Stimulated activated CD4-positive, alpha-beta T cell treated with anti-CD3 and anti-CD28 coated beads, TNF-alpha, amount 100 ng/mL, for 4 hours (primary cell): ENCODE measurements around the gene PDE4A.
A peak's percentile ranks its signal among the peaks of the same experiment; 100 is the strongest.
"Not testable (repeated sequence)": the region's sequence is repeated elsewhere in the genome, so short reads cannot be mapped to it uniquely, and the experiment has no call there.

ENCODE experiments used
- DNase-seq, 3 experiments: peaks; one replicate each; pipeline ENCODE4 v3.0.0-alpha.2; 2020; ENCODE audit warnings: low read depth in 3 of 3

The PDE4A gene

GRCh38 chr19:10462042-10462441 is 41.7 kb downstream of the PDE4A start:
- not testable (repeated sequence) for DNase-seq

DNA sequence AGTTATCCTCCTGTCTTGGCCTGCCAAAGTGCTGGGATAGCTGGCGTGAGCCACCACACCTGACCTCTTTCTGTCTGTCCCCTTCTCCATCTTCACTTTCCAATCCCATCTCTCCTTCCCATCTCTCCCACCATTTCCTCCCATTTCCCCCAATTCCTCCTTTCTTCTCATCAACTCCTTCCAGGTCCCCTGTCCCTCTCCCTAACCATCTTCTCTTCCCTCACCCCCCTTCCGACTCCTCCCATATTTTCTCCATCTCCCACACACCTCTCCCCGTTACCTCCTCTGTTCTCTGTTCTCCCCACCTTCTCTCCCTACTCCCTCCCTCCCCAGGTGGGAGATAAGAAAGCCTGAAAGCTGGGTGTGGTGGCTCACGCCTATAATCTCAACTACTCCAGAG is 42.2 kb downstream of the PDE4A start:
- no peak for DNase-seq

GRCh38 chr19:10464456-10464855 is 44.1 kb downstream of the PDE4A start:
- DNase-seq: no peak

GRCh38 chr19:10467104-10467706 is 46.9 kb downstream of the PDE4A start:
- no peak for DNase-seq

GRCh38 chr19:10468133-10468532 is 47.8 kb downstream of the PDE4A start:
- DNase-seq: no peak

DNA sequence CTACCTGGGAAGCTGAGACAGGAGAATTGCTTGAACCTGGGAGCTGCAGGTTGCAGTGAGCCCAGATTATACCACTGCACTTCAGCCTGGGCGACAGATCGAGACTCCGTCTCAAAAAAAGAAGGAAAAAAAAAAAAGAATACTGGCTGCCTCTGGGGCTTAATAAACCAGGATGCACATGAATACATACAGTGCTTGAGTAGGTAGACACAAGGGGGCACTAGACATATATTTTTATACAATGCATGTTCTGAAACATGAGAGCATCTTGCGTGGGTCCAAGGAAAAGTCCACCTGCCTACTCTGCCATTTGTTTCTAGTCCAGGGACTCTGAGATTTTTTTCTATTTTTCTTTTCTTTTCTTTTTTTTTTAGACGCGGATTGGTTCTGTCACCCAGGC is 51.6 kb downstream of the PDE4A start:
- DNase-seq: no peak

DNA sequence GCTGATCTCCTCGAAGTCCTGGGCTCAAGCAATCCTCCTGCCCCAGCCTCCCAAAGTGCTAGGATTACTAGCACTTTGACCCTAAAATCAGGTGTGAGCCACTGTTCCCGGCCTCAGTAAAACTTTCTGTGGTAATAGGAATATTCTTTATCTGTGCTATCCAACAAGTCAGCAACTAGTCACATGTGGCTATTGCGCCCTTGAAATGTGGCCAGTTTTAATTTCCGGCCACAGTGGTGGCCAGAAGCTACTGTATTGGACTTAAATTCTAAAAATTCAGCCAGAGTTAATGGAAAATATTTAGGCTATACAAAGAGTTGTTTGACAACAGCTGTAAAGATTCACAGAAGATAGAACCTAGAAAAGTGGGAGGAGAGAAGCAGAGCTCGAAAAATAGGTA is 52.9 kb downstream of the PDE4A start:
- DNase-seq: no peak

DNA sequence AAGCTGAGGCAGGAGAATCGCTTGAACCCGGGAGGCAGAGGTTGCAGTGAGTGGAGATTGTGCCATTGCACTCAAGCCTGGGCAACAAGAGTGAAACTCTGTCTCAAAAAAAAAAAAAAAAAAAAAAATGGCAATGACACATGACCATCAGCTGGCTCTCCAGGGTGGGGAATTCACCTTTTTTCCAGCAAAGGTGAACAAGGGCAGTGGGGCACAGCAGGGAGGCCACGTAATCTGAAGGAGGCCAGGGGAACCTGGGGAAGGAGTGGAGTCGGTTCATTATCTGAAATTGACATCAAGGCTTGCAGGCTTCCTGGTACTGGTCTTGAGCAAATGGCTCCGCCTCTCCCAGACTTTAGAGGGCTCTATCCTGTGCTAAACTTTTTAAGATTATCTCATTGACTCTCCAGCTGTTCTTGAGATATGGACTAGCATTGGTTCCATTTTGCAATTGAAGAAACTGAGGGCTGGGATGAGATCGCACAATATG is 54.7 kb downstream of the PDE4A start:
- DNase-seq: no peak

- DNase-seq: no peak
Observed at GRCh38 chr19:10478476-10478875, 58.1 kb downstream of the PDE4A start.

DNA sequence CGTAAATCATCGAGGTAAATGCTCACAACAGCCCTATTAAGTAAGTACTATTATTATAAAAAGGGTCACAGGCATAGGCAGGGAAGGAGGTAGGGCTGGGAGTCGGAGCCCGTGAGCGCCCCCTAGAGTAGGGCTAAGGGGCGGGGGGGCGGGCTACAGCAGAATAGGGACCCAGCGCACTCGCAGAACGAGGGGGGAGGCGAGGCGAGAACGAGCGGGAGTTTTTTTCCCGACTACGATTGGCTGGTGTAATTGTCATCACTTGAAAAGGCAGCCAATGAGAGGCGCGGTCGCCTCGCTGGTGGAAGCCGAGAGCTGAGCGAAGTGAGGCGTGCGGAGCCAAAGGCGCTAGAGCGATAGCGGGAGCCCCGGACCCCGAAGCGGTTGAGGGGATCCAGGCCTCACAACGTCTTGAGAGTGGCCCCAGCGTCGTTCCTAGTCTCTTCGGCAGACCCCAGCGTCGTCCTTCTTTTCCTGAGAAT is 58.6 kb downstream of the PDE4A start:
- peak; percentile 67 to 85 (median 80) for DNase-seq

GRCh38 chr19:10486551-10486950 is 66.2 kb downstream of the PDE4A start:
- no peak for DNase-seq

DNA sequence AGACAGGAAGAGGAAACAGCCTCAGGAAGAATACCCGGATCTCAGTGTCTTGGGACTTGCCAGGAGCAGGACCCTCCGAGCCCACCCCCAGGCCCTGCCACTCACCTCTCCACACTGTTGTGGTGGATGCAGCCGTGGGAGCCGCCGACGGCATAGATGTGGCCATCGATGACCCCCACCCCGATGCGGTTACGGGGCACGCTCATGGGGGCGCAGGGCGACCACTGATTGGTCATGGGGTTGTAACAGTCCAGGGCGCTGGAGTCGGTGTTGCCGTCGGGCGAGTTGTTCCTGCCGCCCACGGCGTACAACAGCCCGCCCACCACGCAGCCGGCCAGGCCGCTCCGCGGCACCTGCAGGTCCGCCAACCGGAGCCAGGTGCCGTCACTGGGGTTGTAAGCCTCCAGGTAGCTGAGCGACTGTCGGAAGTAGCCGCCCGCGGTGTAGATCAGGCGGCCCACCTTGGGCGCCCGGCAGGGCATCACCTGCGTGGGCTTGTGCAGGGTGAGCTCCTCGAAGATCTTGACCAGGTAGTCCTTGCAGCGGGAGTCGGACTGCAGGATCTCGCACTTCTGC is 71.2 kb downstream of the PDE4A start:
- DNase-seq: no peak

- no peak for DNase-seq
Observed at GRCh38 chr19:10497371-10497770, 77.0 kb downstream of the PDE4A start.

DNA sequence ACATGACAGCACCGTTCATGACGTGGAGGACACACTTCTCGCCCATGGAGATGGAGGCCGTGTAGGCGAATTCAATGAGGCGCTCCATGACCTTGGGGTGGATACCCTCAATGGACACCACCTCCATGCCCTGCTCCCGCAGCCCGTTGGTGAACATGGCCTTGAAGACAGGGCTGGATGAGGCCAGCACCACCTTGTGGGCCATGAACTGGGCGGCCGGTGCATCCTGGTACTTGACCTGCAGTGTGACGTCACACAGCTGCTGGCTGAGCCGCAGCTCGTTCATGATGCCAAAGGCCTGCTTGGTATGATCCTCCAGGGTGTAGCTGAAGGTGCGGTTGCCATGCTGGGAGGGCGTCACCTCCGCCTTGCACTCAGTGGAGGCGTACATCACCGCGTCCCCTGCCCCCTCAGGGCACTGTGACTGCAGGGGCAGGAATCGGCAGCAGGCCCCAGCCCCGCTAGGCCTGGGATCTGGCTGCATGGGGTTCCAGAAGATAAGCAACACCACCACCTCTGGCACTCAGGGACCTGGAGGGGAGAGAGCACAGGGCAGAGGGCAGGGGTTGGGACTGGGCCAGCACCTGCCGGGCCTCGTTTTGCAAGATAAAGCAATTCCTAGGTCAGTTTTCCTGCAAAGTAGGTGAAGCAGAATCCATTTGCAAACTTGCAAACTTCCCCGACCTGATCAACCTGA is 79.4 kb downstream of the PDE4A start:
- DNase-seq: no peak

DNA sequence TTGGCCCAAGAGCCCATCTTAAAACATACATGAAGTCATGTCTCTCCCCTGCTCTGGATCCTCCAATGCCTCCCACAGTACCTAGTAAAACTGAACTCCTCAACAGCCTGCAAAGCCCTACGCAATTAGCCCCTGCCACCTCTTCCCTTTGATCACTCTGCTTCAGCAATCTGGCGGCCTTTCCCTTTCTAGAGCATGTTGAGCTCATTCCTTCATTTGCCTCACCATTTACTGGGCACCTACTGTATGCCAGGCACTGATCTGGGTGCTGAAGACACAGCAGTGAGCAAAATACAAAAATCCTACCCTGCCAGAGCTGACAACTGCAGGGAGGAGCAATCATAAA is 79.9 kb downstream of the PDE4A start:
- no peak for DNase-seq

GRCh38 chr19:10501971-10502523 is 81.7 kb downstream of the PDE4A start:
- DNase-seq: peak; percentile 12 to 47 (median 15)

GRCh38 chr19:10502524-10503001 is 82.2 kb downstream of the PDE4A start:
- peak; percentile 81 to 82 (median 81) for DNase-seq

GRCh38 chr19:10503002-10503789 is 82.9 kb downstream of the PDE4A start, which contains the start of gene KEAP1:
TSS of gene KEAP1 (minus strand) at chr19:10503356. CDS start at chr19:10500033, 3,323 bp downstream.
- DNase-seq: peak in 1 of 3 experiments; percentile 30

- DNase-seq: peak; percentile 65 to 74 (median 66)
Observed at GRCh38 chr19:10505583-10506229, 85.4 kb downstream of the PDE4A start.

- no peak for DNase-seq
Observed at GRCh38 chr19:10508036-10508435, 87.7 kb downstream of the PDE4A start.

DNA sequence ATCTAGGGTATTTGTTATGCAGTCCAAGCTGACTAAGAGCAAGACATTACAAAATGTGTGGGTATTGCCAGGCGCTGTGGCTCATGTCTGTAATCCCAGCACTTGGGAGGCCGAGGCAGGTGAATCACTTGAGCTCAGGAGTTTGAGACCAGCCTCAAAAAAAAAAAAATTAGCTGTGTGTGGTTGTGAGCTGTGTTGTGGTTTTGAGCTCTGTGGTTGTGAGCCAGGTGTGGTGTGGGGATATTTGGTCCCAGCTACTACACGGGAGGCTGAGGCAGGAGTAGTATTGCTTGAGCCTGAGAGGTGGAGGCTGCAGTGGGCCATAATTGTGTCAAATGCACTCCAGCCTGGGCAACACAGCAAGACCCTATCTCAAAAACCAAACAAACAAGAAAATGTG is 88.4 kb downstream of the PDE4A start:
- no peak for DNase-seq
